IMR-90 (cell line): Measurements from ENCODE around the gene MYH10. TPM values are rescaled to one million over a fixed set of nuclear protein-coding genes. Genes with fewer than 3 reads are reported as not detected.

Experiments
- ATAC-seq: fragments of 200-7000 bp; cut with Tn5 transposase; 2 replicates; pipeline ENCODE4 v1.9.1; 2020; ENCODE audit warnings: low read depth, mild to moderate bottlenecking, moderate library complexity
- BruUV-seq: library from RNA; stranded (reverse); fragments of 400-500 nt; replicated peaks from 2 replicates; lab custom pipeline; 2021; lab: Mats Ljungman, UMichigan
- CTCF ChIA-PET: fragments of 300-600 bp; formaldehyde crosslinking; extraction: SDS; loops from one replicate; lab custom pipeline; 2021; ENCODE audit warnings: antibody characterized with exemption; lab: Yijun Ruan, JAX
- POLR2A ChIA-PET: fragments of 300-600 bp; sonication (Branson Sonifier 250); formaldehyde crosslinking; loops from one replicate; lab custom pipeline; 2022; ENCODE audit warnings: antibody characterized with exemption; ENCODE audit not compliant: unreplicated experiment; lab: Charles Lee
- DNase-seq: peaks from one replicate; pipeline ENCODE4 v3.0.0; 2013
- H2AFZ ChIP-seq: replicated peaks from 2 replicates; pipeline ENCODE3; 2013; ENCODE audit warnings: low read length, mild to moderate bottlenecking; ENCODE audit not compliant: poor library complexity
- H2AK5ac ChIP-seq: 2 replicates; pipeline ENCODE4 v1.6.1; 2013; ENCODE audit warnings: low read depth, low read length, inconsistent platforms
- H2AK9ac ChIP-seq: replicated peaks from 2 replicates; pipeline ENCODE3; 2013; ENCODE audit warnings: mild to moderate bottlenecking, low read depth, low read length, moderate library complexity; ENCODE audit not compliant: poor library complexity
- H2BK120ac ChIP-seq: 2 replicates; pipeline ENCODE4 v1.6.1; 2013; ENCODE audit warnings: low read depth, low read length, inconsistent platforms
- H2BK15ac ChIP-seq: 3 replicates; pipeline ENCODE4 v1.6.1; 2013; ENCODE audit warnings: low read depth, low read length, inconsistent platforms
- H2BK20ac ChIP-seq: 2 replicates; pipeline ENCODE4 v1.6.1; 2013; ENCODE audit warnings: low read depth, mild to moderate bottlenecking, inconsistent platforms, low read length, moderate library complexity
- H2BK5ac ChIP-seq: 2 replicates; pipeline ENCODE4 v1.6.1; 2013; ENCODE audit warnings: mild to moderate bottlenecking, low read depth, low read length, inconsistent platforms; ENCODE audit not compliant: poor library complexity, severe bottlenecking
- H3K14ac ChIP-seq: replicated peaks from 2 replicates; pipeline ENCODE4 v1.6.1; 2013; ENCODE audit warnings: low read depth, low read length, inconsistent platforms
- H3K18ac ChIP-seq: 2 replicates; pipeline ENCODE4 v1.6.1; 2013; ENCODE audit warnings: low read depth, low read length, control low read depth
- H3K23ac ChIP-seq: 2 replicates; pipeline ENCODE4 v1.6.1; 2013; ENCODE audit warnings: low read depth, low read length, inconsistent platforms
- H3K27ac ChIP-seq: 2 replicates; pipeline ENCODE4 v1.5.1; 2013; ENCODE audit warnings: mild to moderate bottlenecking, control low read depth, low read length; ENCODE audit not compliant: insufficient read depth
- H3K27me3 ChIP-seq: 2 replicates; pipeline ENCODE4 v1.6.1; 2013; ENCODE audit warnings: low read length; ENCODE audit not compliant: control insufficient read depth, insufficient read depth
- H3K36me3 ChIP-seq: 2 replicates; pipeline ENCODE4 v1.6.1; 2013; ENCODE audit warnings: low read length, mixed read lengths; ENCODE audit not compliant: control insufficient read depth, insufficient read depth
- H3K4ac ChIP-seq: 2 replicates; pipeline ENCODE4 v1.6.1; 2013; ENCODE audit warnings: low read depth, low read length, inconsistent platforms
- H3K4me1 ChIP-seq: 2 replicates; pipeline ENCODE4 v1.6.1; 2013; ENCODE audit warnings: low read length, mixed read lengths; ENCODE audit not compliant: control insufficient read depth, insufficient read depth
- H3K4me2 ChIP-seq: 2 replicates; pipeline ENCODE4 v1.6.1; 2013; ENCODE audit warnings: low read depth, mild to moderate bottlenecking, control low read depth, low read length, moderate library complexity
- H3K4me3 ChIP-seq: 2 replicates; pipeline ENCODE4 v1.5.1; 2013; ENCODE audit warnings: low read depth, mild to moderate bottlenecking, control low read depth, low read length, moderate library complexity; ENCODE audit not compliant: insufficient read depth
- H3K56ac ChIP-seq: 2 replicates; pipeline ENCODE4 v1.6.1; 2013; ENCODE audit warnings: low read length, inconsistent platforms; ENCODE audit not compliant: insufficient read depth; ENCODE audit errors: extremely low read depth
- H3K79me1 ChIP-seq, 2 experiments: 2 replicates each; pipeline ENCODE4 v1.6.1; 2013; ENCODE audit warnings: low read length in 2 of 2, inconsistent platforms in 1 of 2, low read depth in 1 of 2
- H3K9ac ChIP-seq: 2 replicates; pipeline ENCODE4 v1.6.1; 2013; ENCODE audit warnings: low read depth, low read length, control low read depth
- H3K9me1 ChIP-seq: 2 replicates; pipeline ENCODE4 v1.6.1; 2013; ENCODE audit warnings: low read length, inconsistent platforms; ENCODE audit not compliant: insufficient read depth
- H3K9me3 ChIP-seq: 2 replicates; pipeline ENCODE4 v1.6.1; 2013; ENCODE audit warnings: low read length; ENCODE audit not compliant: control insufficient read depth, insufficient read depth
- H4K20me1 ChIP-seq: 2 replicates; pipeline ENCODE4 v1.6.1; 2013; ENCODE audit warnings: low read length, inconsistent platforms; ENCODE audit not compliant: insufficient read depth
- H4K5ac ChIP-seq: 2 replicates; pipeline ENCODE4 v1.6.1; 2013; ENCODE audit warnings: mild to moderate bottlenecking, low read depth, low read length, control low read depth
- H4K8ac ChIP-seq, 2 experiments: 2 replicates each; pipeline ENCODE4 v1.6.1; 2013; ENCODE audit warnings: low read depth in 2 of 2, low read length in 2 of 2, control low read depth in 1 of 2, inconsistent platforms in 1 of 2
- H4K91ac ChIP-seq: 2 replicates; pipeline ENCODE4 v1.6.1; 2013; ENCODE audit warnings: low read depth, low read length, inconsistent platforms; ENCODE audit not compliant: insufficient read depth
- CEBPB ChIP-seq: IDR thresholded peaks from 2 replicates; pipeline ENCODE4 v1.6.1; 2012; ENCODE audit warnings: low read depth, low read length, improper control_type of control experiment
- FOS ChIP-seq: fragments of 150-350 bp; IDR thresholded peaks from 2 replicates; pipeline ENCODE4 v1.6.1; 2016; ENCODE audit warnings: low read depth, low read length
- MXI1 ChIP-seq: IDR thresholded peaks from 2 replicates; pipeline ENCODE4 v1.6.1; 2012; ENCODE audit warnings: low read depth, mild to moderate bottlenecking, low read length, moderate library complexity, borderline replicate concordance
- NFE2L2 ChIP-seq: fragments of 150-350 bp; IDR thresholded peaks from 2 replicates; pipeline ENCODE4 v1.6.1; 2016; ENCODE audit warnings: low read depth, mild to moderate bottlenecking, low read length
- POLR2A ChIP-seq: IDR thresholded peaks from 2 replicates; pipeline ENCODE4 v1.6.1; 2012; ENCODE audit warnings: mild to moderate bottlenecking, low read depth, low read length
- RCOR1 ChIP-seq: IDR thresholded peaks from 2 replicates; pipeline ENCODE4 v1.6.1; 2012; ENCODE audit warnings: mild to moderate bottlenecking, low read length, improper control_type of control experiment; ENCODE audit not compliant: insufficient replicate concordance
- WGBS, 2 experiments: methylation state at CpG; one replicate each; pipeline versions ENCODE4 v1.1.5 to v1.1.7; 2013; ENCODE audit warnings: missing lambda C conversion rate in 2 of 2; ENCODE audit not compliant: insufficient read length in 1 of 2; ENCODE audit errors: extremely low coverage in 2 of 2; 5-methylcytosine and 5-hydroxymethylcytosine counted together
- dilution Hi-C: fragments of 300-500 bp; cut with HindIII; formaldehyde crosslinking; loops from one replicate; pipeline ENCODE4 v1.14.3; 2018; ENCODE audit warnings: low sequenced_read_pairs; ENCODE audit not compliant: unreplicated experiment
- in situ Hi-C: fragments of 300-500 bp; cut with MboI; formaldehyde crosslinking; loops from 3 replicates; pipeline ENCODE4 v1.14.3; 2019; ENCODE audit warnings: low sequenced_read_pairs, inconsistent platforms, mixed read lengths
- intact Hi-C: fragments of 100-400 bp; cut with micrococcal nuclease; formaldehyde crosslinking; loops from 2 replicates; pipeline ENCODE4 v1.10.0; 2022
- polyA plus RNA-seq, 3 experiments: library from polyadenylated mRNA; depleted of rRNA; stranded (reverse); fragments of >200 nt; gene quantifications; 2 replicates each; pipeline ENCODE4 v1.2.3, GENCODE V29; 2012; ENCODE audit warnings: low replicate concordance in 1 of 3
- total RNA-seq: library from RNA; depleted of rRNA; stranded (reverse); fragments of >200 nt; gene quantifications from 2 replicates; pipeline ENCODE4 v1.2.3, GENCODE V29; 2012
- TF ChIP-seq, protein P1 (sequence below): fragments of 150-350 bp; IDR thresholded peaks from 2 replicates; pipeline ENCODE4 v1.6.1; 2017; ENCODE audit warnings: mild to moderate bottlenecking, antibody characterized with exemption, low read length, low read depth

Gene MYH10
- total and polyA plus RNA-seq, 2 of the 4 experiments (the other 2 are of a cell fraction): 71.2 to 95.2 TPM

DNA sequence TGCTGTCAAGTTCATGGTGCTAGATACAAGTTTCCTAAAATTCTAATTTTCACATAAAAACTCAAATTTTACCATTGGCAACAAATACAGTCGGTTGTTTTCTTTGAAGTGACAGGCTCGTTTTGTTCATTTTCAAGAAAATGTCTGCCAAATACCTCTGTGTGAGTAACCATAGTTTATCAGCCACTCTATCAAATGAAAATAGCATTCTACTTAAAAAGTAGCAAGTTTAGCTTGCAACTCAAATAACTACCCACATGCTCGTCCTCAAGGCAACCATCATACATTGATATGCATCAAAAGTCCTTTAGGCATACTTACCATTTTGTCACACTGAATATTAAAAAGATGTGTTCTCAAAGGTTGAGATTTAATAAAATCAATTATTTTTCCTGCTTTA, 11.7 kb downstream of the MYH10 start:
- peaks cover 11% of the 10 kb centered on the region for H3K4me1 ChIP-seq
- H2BK5ac ChIP-seq: no peak overlapping the region
- H3K14ac ChIP-seq: no peak overlapping the region
- H4K91ac ChIP-seq: no peak overlapping the region
- H2BK15ac ChIP-seq: no peak overlapping the region
- TF ChIP-seq RCOR1: no peak
- TF ChIP-seq FOS: no peak
- no peak for TF ChIP-seq MXI1
- no peak for TF ChIP-seq CEBPB
- TF ChIP-seq POLR2A: no peak
- TF ChIP-seq, protein P1, sequence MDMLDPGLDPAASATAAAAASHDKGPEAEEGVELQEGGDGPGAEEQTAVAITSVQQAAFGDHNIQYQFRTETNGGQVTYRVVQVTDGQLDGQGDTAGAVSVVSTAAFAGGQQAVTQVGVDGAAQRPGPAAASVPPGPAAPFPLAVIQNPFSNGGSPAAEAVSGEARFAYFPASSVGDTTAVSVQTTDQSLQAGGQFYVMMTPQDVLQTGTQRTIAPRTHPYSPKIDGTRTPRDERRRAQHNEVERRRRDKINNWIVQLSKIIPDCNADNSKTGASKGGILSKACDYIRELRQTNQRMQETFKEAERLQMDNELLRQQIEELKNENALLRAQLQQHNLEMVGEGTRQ: no peak
- TF ChIP-seq NFE2L2: no peak
- no peak overlapping the region for H3K18ac ChIP-seq
- peaks cover 20% of the 10 kb centered on the region for H3K36me3 ChIP-seq
- H3K23ac ChIP-seq: no peak overlapping the region
- BruUV-seq: no TSS peak
- H2BK20ac ChIP-seq: no peak overlapping the region
- no peak overlapping the region for H2AFZ ChIP-seq
- CTCF ChIA-PET: no interaction called here
- no peak overlapping the region for H3K56ac ChIP-seq
- H3K4me2 ChIP-seq: no peak overlapping the region
- H3K4ac ChIP-seq: no peak overlapping the region
- H3K27ac ChIP-seq: no peak overlapping the region
- no peak overlapping the region for H2AK9ac ChIP-seq
- no peak overlapping the region for H3K9ac ChIP-seq
- no peaks in the 10 kb centered on the region for H3K9me3 ChIP-seq
- no peak overlapping the region for H2AK5ac ChIP-seq
- no peak overlapping the region for H4K8ac ChIP-seq
- no peak for ATAC-seq
- no peaks in the 10 kb centered on the region for H3K27me3 ChIP-seq
- peaks cover 23% of the 10 kb centered on the region for H3K9me1 ChIP-seq
- no peak overlapping the region for H4K5ac ChIP-seq
- dilution Hi-C loops (no loop called here), intact Hi-C loops (no loop called here), in situ Hi-C loops (no loop called here)
- POLR2A ChIA-PET: no interaction called here
- no peak overlapping the region for H3K4me3 ChIP-seq
- WGBS, 2 experiments: no CpG with 5 or more reads among the region's 3 CpGs
- H2BK120ac ChIP-seq: no peak overlapping the region
- DNase-seq: no peak
- H3K79me1 ChIP-seq: peaks cover 38 to 70% of the 10 kb centered on the region in 2 experiments
- H4K20me1 ChIP-seq: peaks cover 33% of the 10 kb centered on the region
